Endodermal cell (in vitro differentiated cells): Measurements from ENCODE around the gene CD84. TPM values are rescaled to one million over a fixed set of nuclear protein-coding genes. Genes with fewer than 3 reads are reported as not detected.

Experiments
- DNase-seq: peaks from one replicate; pipeline ENCODE4 v3.0.0-alpha.2; 2017
- H3K27ac ChIP-seq: 2 replicates; pipeline ENCODE4 v1.5.1; 2013; ENCODE audit warnings: mild to moderate bottlenecking, low read depth, low read length, moderate library complexity
- H3K27me3 ChIP-seq: 2 replicates; pipeline ENCODE4 v1.6.1; 2013; ENCODE audit warnings: mild to moderate bottlenecking, low read length, moderate library complexity; ENCODE audit not compliant: insufficient read depth, control insufficient read depth, poor library complexity, severe bottlenecking
- H3K36me3 ChIP-seq: 2 replicates; pipeline ENCODE4 v1.7.0; 2013; ENCODE audit warnings: mild to moderate bottlenecking, low read length, moderate library complexity; ENCODE audit not compliant: control insufficient read depth, insufficient read depth
- H3K4me1 ChIP-seq: one replicate; pipeline ENCODE4 v1.7.0; 2013; ENCODE audit warnings: low read length; ENCODE audit not compliant: control insufficient read depth, insufficient read depth
- H3K4me3 ChIP-seq: 2 replicates; pipeline ENCODE4 v1.5.1; 2013; ENCODE audit warnings: mild to moderate bottlenecking, low read length, moderate library complexity
- H3K9ac ChIP-seq: 2 replicates; pipeline ENCODE4 v1.6.1; 2013; ENCODE audit warnings: mild to moderate bottlenecking, low read length, moderate library complexity; ENCODE audit not compliant: poor library complexity, severe bottlenecking; ENCODE audit errors: extremely low read depth
- H3K9me3 ChIP-seq: 2 replicates; pipeline ENCODE4 v1.6.1; 2013; ENCODE audit warnings: mild to moderate bottlenecking, low read length, moderate library complexity; ENCODE audit not compliant: control insufficient read depth
- H3K27ac Mint-ChIP-seq: 2 replicates; pipeline ENCODE4 v1.8.0; 2020; ENCODE audit warnings: mixed read lengths
- H3K27me3 Mint-ChIP-seq: 2 replicates; pipeline ENCODE4 v1.8.0; 2021; ENCODE audit warnings: mild to moderate bottlenecking, mixed read lengths; ENCODE audit not compliant: insufficient read depth
- H3K36me3 Mint-ChIP-seq: 2 replicates; pipeline ENCODE4 v1.8.0; 2020; ENCODE audit warnings: low read depth, mixed read lengths
- H3K4me1 Mint-ChIP-seq: 2 replicates; pipeline ENCODE4 v1.8.0; 2020; ENCODE audit warnings: mixed read lengths
- H3K4me3 Mint-ChIP-seq: 2 replicates; pipeline ENCODE4 v1.8.0; 2020; ENCODE audit warnings: mild to moderate bottlenecking, moderate library complexity, mixed read lengths
- H3K9me3 Mint-ChIP-seq: 2 replicates; pipeline ENCODE4 v1.8.0; 2020; ENCODE audit warnings: mild to moderate bottlenecking, mixed read lengths
- WGBS, 2 experiments: methylation state at CpG; one replicate each; pipeline versions ENCODE4 v1.1.5 to v1.1.7; 2013; ENCODE audit warnings: missing lambda C conversion rate in 2 of 2, mixed read lengths in 1 of 2; ENCODE audit not compliant: insufficient coverage in 1 of 2, insufficient read length in 1 of 2; 5-methylcytosine and 5-hydroxymethylcytosine counted together
- total RNA-seq, 2 donors: library from RNA; stranded (reverse); fragmentation: NEBNext Ultra II Directional in 1 of 2; extraction: Animal tissue kit (Norgen Biotek cat#: 25700) in 1 of 2; gene quantifications; 2 replicates in 1 of 2; 3 replicates in 1 of 2; pipeline ENCODE4 v1.2.1, GENCODE V29; 2021
- TF ChIP-seq, protein P1 (sequence below): fragments of 200-600 bp; sonication (generic); conservative IDR thresholded peaks from 2 replicates; pipeline ENCODE4 v1.5.0; 2021; ENCODE audit warnings: antibody characterized with exemption, mild to moderate bottlenecking

The CD84 gene
- total RNA-seq, 2 donors from 2014 or later, result not detected

DNA sequence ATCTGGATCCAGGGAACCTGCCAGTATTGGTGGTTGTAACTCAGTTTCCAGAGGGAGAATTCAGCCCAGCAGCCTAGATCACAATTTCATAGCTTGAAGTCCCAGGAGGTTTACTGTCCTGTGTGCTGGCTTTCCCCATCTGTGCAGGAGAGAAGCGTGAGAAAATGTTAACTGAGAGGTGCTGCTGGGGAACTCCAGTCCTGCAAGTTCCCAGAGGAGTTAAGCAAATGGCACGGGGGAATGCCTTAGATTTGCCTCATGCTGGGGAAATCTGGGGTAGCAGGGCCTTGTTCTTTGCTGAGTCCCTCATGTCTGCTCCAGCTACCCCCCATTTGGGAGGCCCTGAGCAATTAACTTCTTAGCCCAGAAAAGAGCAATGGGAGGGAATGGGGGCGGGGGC lies 31.1 kb downstream of the CD84 start:
- H3K27me3 Mint-ChIP-seq, result no peaks in the 10 kb centered on the region
- no peak overlapping the region for H3K27ac ChIP-seq
- WGBS, 2 experiments, result 78 to 92% methylated on average over 1 to 3 of the region's 3 CpGs

DNA sequence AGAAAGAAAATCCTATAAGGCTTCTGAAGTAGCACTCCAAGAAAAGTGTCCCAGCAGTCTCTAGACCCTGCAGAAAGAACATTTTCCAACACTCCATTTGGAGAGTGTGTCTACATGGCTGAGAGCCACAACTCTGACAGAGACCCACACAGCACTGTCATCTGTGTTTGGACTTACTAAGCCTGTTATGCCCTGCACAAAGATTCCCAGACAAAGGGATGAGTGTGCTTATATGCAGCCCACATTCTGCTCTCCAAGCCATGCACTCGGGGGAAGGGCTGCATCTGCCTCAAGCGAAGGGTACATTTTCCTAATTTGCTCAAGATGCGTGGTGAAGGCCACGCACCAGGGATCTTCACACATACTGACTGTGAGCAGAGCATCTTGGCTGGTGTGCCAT lies 31.9 kb downstream of the CD84 start:
- H3K36me3 ChIP-seq, result no peaks in the 10 kb centered on the region
- no peak overlapping the region for H3K27ac Mint-ChIP-seq
- WGBS, 2 experiments, result 94 to 100% methylated on average over 4 of the region's 4 CpGs
- no peak overlapping the region for H3K9ac ChIP-seq
- no peak overlapping the region for H3K27ac ChIP-seq
- H3K4me3 ChIP-seq, result no peak overlapping the region
- TF ChIP-seq, protein P1, sequence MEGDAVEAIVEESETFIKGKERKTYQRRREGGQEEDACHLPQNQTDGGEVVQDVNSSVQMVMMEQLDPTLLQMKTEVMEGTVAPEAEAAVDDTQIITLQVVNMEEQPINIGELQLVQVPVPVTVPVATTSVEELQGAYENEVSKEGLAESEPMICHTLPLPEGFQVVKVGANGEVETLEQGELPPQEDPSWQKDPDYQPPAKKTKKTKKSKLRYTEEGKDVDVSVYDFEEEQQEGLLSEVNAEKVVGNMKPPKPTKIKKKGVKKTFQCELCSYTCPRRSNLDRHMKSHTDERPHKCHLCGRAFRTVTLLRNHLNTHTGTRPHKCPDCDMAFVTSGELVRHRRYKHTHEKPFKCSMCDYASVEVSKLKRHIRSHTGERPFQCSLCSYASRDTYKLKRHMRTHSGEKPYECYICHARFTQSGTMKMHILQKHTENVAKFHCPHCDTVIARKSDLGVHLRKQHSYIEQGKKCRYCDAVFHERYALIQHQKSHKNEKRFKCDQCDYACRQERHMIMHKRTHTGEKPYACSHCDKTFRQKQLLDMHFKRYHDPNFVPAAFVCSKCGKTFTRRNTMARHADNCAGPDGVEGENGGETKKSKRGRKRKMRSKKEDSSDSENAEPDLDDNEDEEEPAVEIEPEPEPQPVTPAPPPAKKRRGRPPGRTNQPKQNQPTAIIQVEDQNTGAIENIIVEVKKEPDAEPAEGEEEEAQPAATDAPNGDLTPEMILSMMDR, result no peak
- no peaks in the 10 kb centered on the region for H3K27me3 Mint-ChIP-seq
- H3K27me3 ChIP-seq, result no peaks in the 10 kb centered on the region
- DNase-seq, result no peak
- H3K4me1 Mint-ChIP-seq, result peaks cover 8% of the 10 kb centered on the region
- no peaks in the 10 kb centered on the region for H3K9me3 Mint-ChIP-seq
- H3K4me3 Mint-ChIP-seq, result no peak overlapping the region
- no peaks in the 10 kb centered on the region for H3K4me1 ChIP-seq
- no peaks in the 10 kb centered on the region for H3K9me3 ChIP-seq
- H3K36me3 Mint-ChIP-seq, result no peaks in the 10 kb centered on the region

More for the DNA sequence above, 31.1 kb downstream of the CD84 start:
- no peak overlapping the region for H3K27ac Mint-ChIP-seq
- TF ChIP-seq, protein P1, result no peak
- H3K9me3 ChIP-seq, result no peaks in the 10 kb centered on the region
- H3K4me1 Mint-ChIP-seq, result peaks cover 8% of the 10 kb centered on the region
- no peaks in the 10 kb centered on the region for H3K9me3 Mint-ChIP-seq
- H3K9ac ChIP-seq, result no peak overlapping the region
- H3K4me3 Mint-ChIP-seq, result no peak overlapping the region
- H3K4me1 ChIP-seq, result no peaks in the 10 kb centered on the region
- H3K36me3 Mint-ChIP-seq, result no peaks in the 10 kb centered on the region
- no peaks in the 10 kb centered on the region for H3K36me3 ChIP-seq
- no peak for DNase-seq
- no peaks in the 10 kb centered on the region for H3K27me3 ChIP-seq
- no peak overlapping the region for H3K4me3 ChIP-seq

DNA sequence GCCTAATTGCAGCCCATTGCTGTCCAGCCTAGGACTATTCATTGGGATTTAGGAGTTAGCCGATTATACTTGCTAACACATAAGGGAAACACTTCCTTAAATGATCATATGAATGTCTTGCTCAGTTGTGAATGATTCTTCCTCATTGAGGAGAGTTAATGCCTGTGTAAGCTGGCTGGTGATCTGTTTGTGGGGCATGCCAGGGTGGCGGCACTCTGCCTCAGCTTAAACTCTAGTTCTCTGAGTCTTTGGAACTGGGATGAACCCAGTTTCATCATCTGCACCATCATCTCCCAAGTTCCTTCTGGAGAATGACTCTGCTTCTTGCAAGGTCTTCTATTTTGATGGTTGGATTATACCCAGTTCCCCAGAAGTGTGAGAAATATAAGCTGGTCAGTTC lies 32.4 kb downstream of the CD84 start:
- H3K9me3 Mint-ChIP-seq, result no peaks in the 10 kb centered on the region
- Histone ChIP-seq H3K4me3 (no peak overlapping the region), H3K9ac (no peak overlapping the region), H3K9me3 (no peaks in the 10 kb centered on the region), H3K36me3 (no peaks in the 10 kb centered on the region), H3K4me1 (no peaks in the 10 kb centered on the region), H3K27ac (no peak overlapping the region), H3K27me3 (no peaks in the 10 kb centered on the region)
- no peaks in the 10 kb centered on the region for H3K36me3 Mint-ChIP-seq
- TF ChIP-seq, protein P1, result no peak
- no peak for DNase-seq
- H3K4me3 Mint-ChIP-seq, result no peak overlapping the region
- peaks cover 8% of the 10 kb centered on the region for H3K4me1 Mint-ChIP-seq
- H3K27ac Mint-ChIP-seq, result no peak overlapping the region
- 97% methylated on average over 2 of the region's 2 CpGs; no CpG with 5 or more reads in 1 of the 2 experiments for WGBS, 2 experiments
- no peaks in the 10 kb centered on the region for H3K27me3 Mint-ChIP-seq
